ENCODE measurements around the gene AGR3.

DNA sequence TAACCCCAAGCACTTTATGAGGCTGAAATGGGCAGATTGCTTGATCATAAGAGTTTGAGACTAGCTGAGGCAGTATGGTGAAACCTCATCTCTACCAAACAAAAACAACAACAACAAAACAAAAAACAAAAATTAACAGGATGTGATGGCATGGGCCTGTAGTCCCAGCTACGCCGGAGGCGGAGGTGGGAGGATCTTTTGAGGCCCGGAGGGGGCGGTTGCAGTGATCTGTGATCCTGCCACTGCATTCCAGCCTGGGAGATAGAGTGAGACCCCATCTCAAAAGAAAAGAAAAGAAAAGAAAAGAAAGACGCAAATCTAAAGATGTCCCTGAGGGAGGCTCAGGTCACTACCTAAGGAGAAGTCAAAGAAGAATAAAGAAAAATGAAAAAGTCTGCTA lies 41.7 kb downstream of the AGR3 start:
- no peak for TF ChIP-seq BHLHE40 (IDR thresholded peaks at IDR 0.05; ENCODE audit: borderline replicate concordance)
- TF ChIP-seq ARNT (IDR thresholded peaks at IDR 0.05) = no peak
- no peak for TF ChIP-seq HDGF (IDR thresholded peaks at IDR 0.05; ENCODE audit: borderline replicate concordance)
- no peak for TF ChIP-seq SP1 (IDR thresholded peaks at IDR 0.05)
- TF ChIP-seq, protein P1, sequence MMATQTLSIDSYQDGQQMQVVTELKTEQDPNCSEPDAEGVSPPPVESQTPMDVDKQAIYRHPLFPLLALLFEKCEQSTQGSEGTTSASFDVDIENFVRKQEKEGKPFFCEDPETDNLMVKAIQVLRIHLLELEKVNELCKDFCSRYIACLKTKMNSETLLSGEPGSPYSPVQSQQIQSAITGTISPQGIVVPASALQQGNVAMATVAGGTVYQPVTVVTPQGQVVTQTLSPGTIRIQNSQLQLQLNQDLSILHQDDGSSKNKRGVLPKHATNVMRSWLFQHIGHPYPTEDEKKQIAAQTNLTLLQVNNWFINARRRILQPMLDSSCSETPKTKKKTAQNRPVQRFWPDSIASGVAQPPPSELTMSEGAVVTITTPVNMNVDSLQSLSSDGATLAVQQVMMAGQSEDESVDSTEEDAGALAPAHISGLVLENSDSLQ (IDR thresholded peaks at IDR 0.05) = no peak
- TF ChIP-seq FOXA1 (IDR thresholded peaks at IDR 0.05) = no peak
- TF ChIP-seq FOXM1 (IDR thresholded peaks at IDR 0.05; ENCODE audit: borderline replicate concordance) = no peak
- TF ChIP-seq ZNF384 (IDR thresholded peaks at IDR 0.05) = no peak
- TF ChIP-seq FOXK2 (IDR thresholded peaks at IDR 0.05) = no peak
- no peak for TF ChIP-seq ELF4 (IDR thresholded peaks at IDR 0.05)
- TF ChIP-seq SUZ12 (IDR thresholded peaks at IDR 0.05) = no peak
